B cell (primary cell): ENCODE data around the gene PVALEF.

Experiments used
- CTCF ChIP-seq: fragments of 200-600 bp; IDR thresholded peaks from one replicate; pipeline ENCODE4 v1.8.0; 2022; ENCODE audit warnings: antibody characterized with exemption, mild to moderate bottlenecking
- EZH2 ChIP-seq: IDR thresholded peaks from 2 replicates; pipeline ENCODE4 v1.6.1; 2012; ENCODE audit warnings: borderline replicate concordance, low read depth, mild to moderate bottlenecking, moderate library complexity, low read length; ENCODE audit not compliant: insufficient read depth, poor library complexity, severe bottlenecking

DNA sequence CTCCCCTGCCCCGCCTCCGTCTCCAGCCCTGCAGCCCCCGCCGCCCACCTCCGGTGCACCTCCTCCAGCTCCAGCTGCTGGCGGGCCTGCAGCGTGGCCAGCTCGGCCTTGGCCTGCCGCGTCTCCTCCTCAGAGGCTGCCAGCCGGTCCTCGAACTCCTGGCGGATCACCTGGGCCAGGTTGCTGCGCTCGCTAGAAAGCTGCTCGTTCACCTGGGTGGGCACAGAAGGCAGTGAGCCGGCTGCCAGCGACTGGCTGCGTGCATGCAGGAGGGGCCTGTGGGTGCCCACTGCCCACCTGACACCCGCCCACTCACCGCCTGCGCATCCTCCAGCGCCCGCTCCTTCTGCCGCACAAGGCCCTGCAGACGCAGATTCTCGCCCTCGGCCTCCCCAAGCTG lies 25.3 kb downstream of the PVALEF start:
- TF ChIP-seq CTCF (no peak), EZH2 (no peak)
